SK-N-SH treated with all-trans-retinoic acid at 6 μM for 48 hours (cell line): Measurements from ENCODE around the gene CCDC63.

Experiments used
- ATAC-seq: fragments of 200-7000 bp; cut with Tn5 transposase; 3 replicates; pipeline ENCODE4 v1.9.1; 2020; ENCODE audit warnings: mild to moderate bottlenecking, moderate library complexity
- BACH2 ChIP-seq: fragments of 250-450 bp; sonication (Bioruptor Pico); IDR thresholded peaks from 2 replicates; pipeline ENCODE4 v1.9.0; 2021; ENCODE audit warnings: mild to moderate bottlenecking, borderline replicate concordance
- CREB5 ChIP-seq: fragments of 250-450 bp; sonication (Bioruptor Pico); IDR thresholded peaks from 2 replicates; pipeline ENCODE4 v1.5.1; 2020; ENCODE audit warnings: low read depth, mild to moderate bottlenecking, moderate library complexity
- CSDC2 ChIP-seq: fragments of 250-450 bp; sonication (Bioruptor Pico); IDR thresholded peaks from 2 replicates; pipeline ENCODE4 v1.5.0; 2020; ENCODE audit warnings: mild to moderate bottlenecking, moderate library complexity
- CSRNP3 ChIP-seq: fragments of 250-450 bp; sonication (Bioruptor Pico); IDR thresholded peaks from 2 replicates; pipeline ENCODE4 v1.5.1; 2021; ENCODE audit warnings: mild to moderate bottlenecking, moderate library complexity
- ESRRG ChIP-seq: fragments of 250-450 bp; sonication (Bioruptor Pico); IDR thresholded peaks from 2 replicates; pipeline ENCODE4 v1.6.1; 2021; ENCODE audit warnings: mild to moderate bottlenecking
- GLIS3 ChIP-seq: fragments of 250-450 bp; sonication (Bioruptor Pico); IDR thresholded peaks from 2 replicates; pipeline ENCODE4 v1.5.0; 2020; ENCODE audit warnings: mild to moderate bottlenecking, moderate library complexity
- ISL1 ChIP-seq: fragments of 250-450 bp; sonication (Bioruptor Pico); IDR thresholded peaks from 2 replicates; pipeline ENCODE4 v2.1.2; 2022; ENCODE audit warnings: mild to moderate bottlenecking, moderate library complexity
- PPARA ChIP-seq: fragments of 250-450 bp; sonication (Bioruptor Pico); IDR thresholded peaks from 2 replicates; pipeline ENCODE4 v1.5.0; 2020; ENCODE audit warnings: mild to moderate bottlenecking, borderline replicate concordance
- RARB ChIP-seq: fragments of 250-450 bp; sonication (Bioruptor Pico); IDR thresholded peaks from 2 replicates; pipeline ENCODE4 v1.8.0; 2021; ENCODE audit warnings: mild to moderate bottlenecking, moderate library complexity
- SNAI2 ChIP-seq: fragments of 250-450 bp; sonication (Bioruptor Pico); IDR thresholded peaks from 2 replicates; pipeline ENCODE4 v1.5.0; 2020; ENCODE audit warnings: mild to moderate bottlenecking, moderate library complexity
- TCF4 ChIP-seq: fragments of 250-450 bp; sonication (Bioruptor Pico); IDR thresholded peaks from 2 replicates; pipeline ENCODE4 v1.8.0; 2021; ENCODE audit warnings: mild to moderate bottlenecking, moderate library complexity, borderline replicate concordance
- TOX ChIP-seq: fragments of 250-450 bp; sonication (Bioruptor Pico); IDR thresholded peaks from 2 replicates; pipeline ENCODE4 v1.8.0; 2021; ENCODE audit warnings: mild to moderate bottlenecking, moderate library complexity, borderline replicate concordance
- TSHZ2 ChIP-seq: fragments of 250-450 bp; sonication (Bioruptor Pico); IDR thresholded peaks from 2 replicates; pipeline ENCODE4 v1.5.0; 2020; ENCODE audit warnings: mild to moderate bottlenecking, moderate library complexity
- ZC3H10 ChIP-seq: fragments of 250-450 bp; sonication (Bioruptor Pico); IDR thresholded peaks from 2 replicates; pipeline ENCODE4 v1.5.1; 2021; ENCODE audit warnings: mild to moderate bottlenecking, moderate library complexity
- ZFP3 ChIP-seq: fragments of 250-450 bp; sonication (Bioruptor Pico); IDR thresholded peaks from 2 replicates; pipeline ENCODE4 v1.5.0; 2020; ENCODE audit warnings: mild to moderate bottlenecking, moderate library complexity
- ZFP30 ChIP-seq: fragments of 450-650 bp; formaldehyde crosslinking; IDR thresholded peaks from 2 replicates; pipeline ENCODE4 v1.5.0; 2022; ENCODE audit warnings: mild to moderate bottlenecking, moderate library complexity
- ZNF70 ChIP-seq: fragments of 450-650 bp; formaldehyde crosslinking; IDR thresholded peaks from 2 replicates; pipeline ENCODE4 v1.5.0; 2020; ENCODE audit warnings: mild to moderate bottlenecking, moderate library complexity
- ZNF8 ChIP-seq: fragments of 450-650 bp; formaldehyde crosslinking; IDR thresholded peaks from 2 replicates; pipeline ENCODE4 v1.5.0; 2020; ENCODE audit warnings: mild to moderate bottlenecking, moderate library complexity

CCDC63 gene

GRCh38 chr12:110906985-110907384, 60.2 kb downstream of the CCDC63 start (continued):
- no peak for TF ChIP-seq CSRNP3 (CRISPR knock-in tag)
- TF ChIP-seq GLIS3 (CRISPR knock-in tag) = no peak
- no peak for TF ChIP-seq RARB (CRISPR knock-in tag)
- no peak for TF ChIP-seq CSDC2 (CRISPR knock-in tag)
- TF ChIP-seq ZC3H10 = no peak
- no peak for TF ChIP-seq SNAI2 (CRISPR knock-in tag)
- TF ChIP-seq BACH2 (CRISPR knock-in tag) = no peak
- no peak for TF ChIP-seq ISL1 (CRISPR knock-in tag)
- TF ChIP-seq ZNF8 = no peak
- no peak for TF ChIP-seq TSHZ2 (CRISPR knock-in tag)
- TF ChIP-seq, all 23 proteins: peak for 0

GRCh38 chr12:110907583-110907982, 60.8 kb downstream of the CCDC63 start:
- TF ChIP-seq ESRRG (no peak), CSRNP3 (CRISPR knock-in tag) (no peak), CREB5 (CRISPR knock-in tag) (no peak), ZFP30 (CRISPR knock-in tag) (no peak), ZFP3 (CRISPR knock-in tag) (no peak), BACH2 (CRISPR knock-in tag) (no peak), ZNF70 (CRISPR knock-in tag) (no peak), RARB (CRISPR knock-in tag) (no peak)
- ATAC-seq = no peak; the same call in 2 of the 3 replicates

- TF ChIP-seq CSDC2 (CRISPR knock-in tag) (no peak), RARB (CRISPR knock-in tag) (no peak), SNAI2 (CRISPR knock-in tag) (no peak), PPARA (CRISPR knock-in tag) (no peak), CSRNP3 (CRISPR knock-in tag) (no peak), ZNF70 (CRISPR knock-in tag) (no peak), TCF4 (CRISPR knock-in tag) (no peak), ZNF8 (no peak), TSHZ2 (CRISPR knock-in tag) (no peak), ZFP30 (CRISPR knock-in tag) (no peak), TOX (CRISPR knock-in tag) (no peak)
- ATAC-seq = peak; percentile 32; the same call in 1 of the 3 replicates
Observed at GRCh38 chr12:110908377-110909152, 61.8 kb downstream of the CCDC63 start.
